ENCODE measurements around the gene ALOXE3.

- TF ChIP-seq CTCF (IDR thresholded peaks at IDR 0.05; ENCODE audit: low read depth, low read length, missing input control) (no peak), MAX (IDR thresholded peaks at IDR 0.05) (no peak)
These were observed 66.5 kb downstream of the ALOXE3 start for GRCh38 chr17:8051831-8052230.

All from liver (tissue), 2 donors.